Skeletal muscle tissue (tissue), 4 donors: ENCODE data around the gene IQCN. TPM values are rescaled to one million over a fixed set of nuclear protein-coding genes. Genes with fewer than 3 reads are reported as not detected.

Source experiments
- H3K27ac ChIP-seq: one replicate; pipeline ENCODE4 v1.7.0; 2013; ENCODE audit warnings: mild to moderate bottlenecking, low read depth, low read length, inconsistent platforms
- H3K27me3 ChIP-seq, 3 donors: one replicate each; pipeline ENCODE4 v1.7.0; 2013; ENCODE audit warnings: low read length in 3 of 3; ENCODE audit not compliant: control insufficient read depth in 3 of 3, insufficient read depth in 3 of 3
- H3K36me3 ChIP-seq, 3 donors: one replicate each; pipeline ENCODE4 v1.7.0; 2013; ENCODE audit warnings: low read length in 3 of 3; ENCODE audit not compliant: control insufficient read depth in 3 of 3, insufficient read depth in 3 of 3
- H3K4me1 ChIP-seq, 3 donors: one replicate each; pipeline ENCODE4 v1.7.0; 2013; ENCODE audit warnings: low read length in 3 of 3, mild to moderate bottlenecking in 3 of 3; ENCODE audit not compliant: control insufficient read depth in 3 of 3, insufficient read depth in 3 of 3
- H3K4me3 ChIP-seq, 3 donors: one replicate each; pipeline ENCODE4 v1.7.0; 2013; ENCODE audit warnings: low read length in 3 of 3
- H3K9ac ChIP-seq, 3 donors: one replicate each; pipeline ENCODE4 v1.7.0; 2013; ENCODE audit warnings: low read length in 3 of 3, mild to moderate bottlenecking in 3 of 3, moderate library complexity in 2 of 3, low read depth in 1 of 3
- H3K9me3 ChIP-seq, 3 donors: one replicate each; pipeline ENCODE4 v1.7.0; 2013; ENCODE audit warnings: low read length in 3 of 3; ENCODE audit not compliant: control insufficient read depth in 3 of 3
- total RNA-seq: library from RNA; depleted of rRNA; stranded (reverse); fragments of >200 nt; gene quantifications from one replicate; pipeline ENCODE4 v1.2.3, GENCODE V29; 2014
- donor health status: Osteomylitis.

IQCN gene
- total RNA-seq, 1 donor from 2014 or later = 0.52 TPM

- peaks cover 14 to 34% (median 31%) of the 10 kb centered on the region in 3 donors for H3K36me3 ChIP-seq
- H3K4me3 ChIP-seq = no peak overlapping the region
- H3K9ac ChIP-seq = no peak overlapping the region
- H3K9me3 ChIP-seq = no peaks in the 10 kb centered on the region
- H3K4me1 ChIP-seq = peaks cover 0 to 11% (median 7%) of the 10 kb centered on the region in 3 donors
- H3K27me3 ChIP-seq = no peaks in the 10 kb centered on the region
- H3K27ac ChIP-seq = no peak overlapping the region
Measured at GRCh38 chr19:18266771-18267686, 7.2 kb downstream of the IQCN start.

DNA sequence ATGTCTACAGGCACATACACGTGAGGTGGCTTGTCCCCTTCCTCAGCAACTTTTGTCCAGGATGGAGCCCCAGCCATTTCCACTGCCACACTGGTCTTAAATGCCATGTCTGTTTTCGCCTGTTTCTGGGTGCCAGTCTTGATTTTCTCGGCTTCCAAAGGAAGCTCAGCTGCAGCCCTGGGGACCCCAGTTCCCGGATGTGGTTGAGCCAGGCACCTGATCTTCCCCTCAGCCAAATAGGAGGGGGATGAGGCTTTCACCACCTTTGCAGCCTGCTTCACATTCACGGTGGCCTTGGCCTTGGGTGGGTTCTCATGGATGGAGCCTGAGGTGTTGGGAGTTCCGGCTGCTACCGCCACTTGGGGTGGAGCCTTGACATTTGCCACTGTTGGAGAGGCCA lies 8.7 kb downstream of the IQCN start:
- Histone ChIP-seq H3K27me3 (no peaks in the 10 kb centered on the region), H3K9me3 (no peaks in the 10 kb centered on the region), H3K36me3 (peaks cover 14 to 34% (median 31%) of the 10 kb centered on the region in 3 donors), H3K4me1 (peaks cover 0 to 11% (median 7%) of the 10 kb centered on the region in 3 donors), H3K27ac (no peak overlapping the region), H3K9ac (no peak overlapping the region), H3K4me3 (no peak overlapping the region)

- Histone ChIP-seq H3K4me1 (peaks cover 0 to 11% (median 7%) of the 10 kb centered on the region in 3 donors), H3K27ac (no peak overlapping the region), H3K9ac (peak overlapping the region in 1 of 3 donors; percentile 45), H3K4me3 (no peak overlapping the region), H3K27me3 (no peaks in the 10 kb centered on the region), H3K36me3 (peaks cover 14 to 34% (median 31%) of the 10 kb centered on the region in 3 donors), H3K9me3 (no peaks in the 10 kb centered on the region)
Measured at GRCh38 chr19:18264971-18265540, 9.2 kb downstream of the IQCN start.

- Histone ChIP-seq H3K4me3 (peak overlapping the region in 1 of 3 donors; percentile 13), H3K36me3 (peaks cover 14 to 33% (median 31%) of the 10 kb centered on the region in 3 donors), H3K9ac (peak overlapping the region in 1 of 3 donors; percentile 45), H3K9me3 (no peaks in the 10 kb centered on the region), H3K27me3 (no peaks in the 10 kb centered on the region), H3K4me1 (peaks cover 0 to 11% (median 7%) of the 10 kb centered on the region in 3 donors), H3K27ac (no peak overlapping the region)
Measured at GRCh38 chr19:18264137-18264854, 10.0 kb downstream of the IQCN start.

- H3K9me3 ChIP-seq = no peaks in the 10 kb centered on the region
- no peak overlapping the region for H3K9ac ChIP-seq
- no peak overlapping the region for H3K27ac ChIP-seq
- H3K4me1 ChIP-seq = peaks cover 0 to 11% (median 7%) of the 10 kb centered on the region in 3 donors
- H3K4me3 ChIP-seq = no peak overlapping the region
- peaks cover 14 to 31% (median 31%) of the 10 kb centered on the region in 3 donors for H3K36me3 ChIP-seq
- H3K27me3 ChIP-seq = no peaks in the 10 kb centered on the region
Measured at GRCh38 chr19:18263324-18264136, 10.7 kb downstream of the IQCN start.

- Histone ChIP-seq H3K4me3 (no peak overlapping the region), H3K27me3 (no peaks in the 10 kb centered on the region), H3K9me3 (no peaks in the 10 kb centered on the region), H3K4me1 (peaks cover 0 to 11% (median 7%) of the 10 kb centered on the region in 3 donors), H3K36me3 (peaks cover 14 to 31% (median 26%) of the 10 kb centered on the region in 3 donors), H3K27ac (no peak overlapping the region), H3K9ac (no peak overlapping the region)
Measured at GRCh38 chr19:18262917-18263316, 11.3 kb downstream of the IQCN start.

GRCh38 chr19:18262144-18262543 lies 12.1 kb downstream of the IQCN start:
- Histone ChIP-seq H3K4me3 (no peak overlapping the region), H3K36me3 (peaks cover 11 to 28% (median 25%) of the 10 kb centered on the region in 3 donors), H3K9me3 (no peaks in the 10 kb centered on the region), H3K27me3 (no peaks in the 10 kb centered on the region), H3K4me1 (peaks cover 0 to 15% (median 7%) of the 10 kb centered on the region in 3 donors), H3K27ac (no peak overlapping the region), H3K9ac (no peak overlapping the region)

DNA sequence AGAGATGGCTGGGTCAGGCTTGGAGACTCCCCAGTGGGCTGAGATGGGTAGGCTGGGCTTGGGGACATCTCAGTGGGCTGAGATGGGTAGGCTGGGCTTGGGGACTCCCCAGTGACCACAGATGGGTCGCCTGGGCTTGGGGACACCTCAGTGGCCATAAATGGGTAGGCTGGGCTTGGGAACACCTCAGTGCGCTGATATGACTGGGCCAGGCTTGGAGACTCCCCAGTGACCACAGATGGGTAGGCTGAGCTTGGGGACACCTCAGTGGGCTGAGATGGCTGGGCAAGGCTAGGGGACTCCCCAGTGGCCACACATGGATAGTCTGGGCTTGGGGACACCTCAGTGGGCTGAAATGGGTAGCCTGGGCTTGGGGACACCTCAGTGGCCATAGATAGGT lies 12.8 kb downstream of the IQCN start:
- Histone ChIP-seq H3K9me3 (no peaks in the 10 kb centered on the region), H3K4me3 (no peak overlapping the region), H3K9ac (no peak overlapping the region), H3K27me3 (no peaks in the 10 kb centered on the region), H3K27ac (no peak overlapping the region), H3K36me3 (peaks cover 4 to 21% (median 18%) of the 10 kb centered on the region in 3 donors), H3K4me1 (peaks cover 0 to 16% (median 7%) of the 10 kb centered on the region in 3 donors)

DNA sequence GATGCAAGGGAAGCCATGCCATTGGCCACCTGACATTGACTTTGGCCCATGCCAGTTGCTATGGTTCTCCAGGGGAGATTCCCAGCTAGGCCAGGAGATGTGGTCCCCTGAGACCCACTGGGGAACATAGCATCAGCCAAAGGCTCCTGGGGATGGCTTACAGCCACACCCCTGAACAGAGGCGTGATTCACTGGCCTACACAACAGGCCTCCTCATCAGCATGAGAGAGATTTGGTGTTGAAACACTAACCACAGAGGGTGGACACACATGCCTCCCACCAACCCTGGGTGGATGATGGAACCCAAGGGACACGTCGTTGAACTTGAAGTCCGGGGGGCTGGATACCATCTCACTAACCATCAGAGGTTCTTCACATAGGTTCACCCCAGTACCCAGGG lies 14.4 kb downstream of the IQCN start:
- Histone ChIP-seq H3K9ac (no peak overlapping the region), H3K27me3 (peaks cover under 1 to 7% (median 4%) of the 10 kb centered on the region in 3 donors), H3K9me3 (no peaks in the 10 kb centered on the region), H3K27ac (no peak overlapping the region), H3K4me1 (peaks cover 0 to 11% (median 7%) of the 10 kb centered on the region in 3 donors), H3K36me3 (peaks cover 0 to 12% (median 6%) of the 10 kb centered on the region in 3 donors), H3K4me3 (no peak overlapping the region)
